GM18861 (cell line): ENCODE data around the gene EPB41L4A.
"Not testable (repeated sequence)": the region's sequence is repeated elsewhere in the genome, so short reads cannot be mapped to it uniquely, and the experiment has no call there.

ENCODE experiments used
- ATAC-seq: cut with Tn5 transposase; IDR thresholded peaks from one replicate; pipeline ENCODE4 v1.9.1; 2021; ENCODE audit not compliant: unreplicated experiment

EPB41L4A gene

GRCh38 chr5:112263469-112263868 is 155.6 kb downstream of the EPB41L4A start:
- no peak for ATAC-seq

DNA sequence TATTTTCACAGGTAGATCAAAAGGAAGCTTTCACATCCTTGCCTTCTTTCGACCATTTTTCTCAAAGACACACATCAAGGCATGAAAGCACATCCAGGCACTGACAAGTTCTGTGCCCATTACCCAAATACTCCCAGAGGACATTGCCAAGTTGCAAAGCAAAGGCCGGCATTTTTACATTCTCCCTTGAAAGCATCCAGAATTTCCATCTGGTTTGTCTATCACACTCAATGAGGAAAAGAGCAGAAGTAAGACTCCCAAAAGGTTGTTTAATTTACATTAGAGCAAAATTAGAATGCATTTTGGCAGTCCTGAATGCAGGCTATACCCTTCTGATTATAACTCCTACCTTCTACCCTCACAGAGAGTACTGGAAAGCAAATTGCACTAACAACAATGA is 160.5 kb downstream of the EPB41L4A start:
- no peak for ATAC-seq

DNA sequence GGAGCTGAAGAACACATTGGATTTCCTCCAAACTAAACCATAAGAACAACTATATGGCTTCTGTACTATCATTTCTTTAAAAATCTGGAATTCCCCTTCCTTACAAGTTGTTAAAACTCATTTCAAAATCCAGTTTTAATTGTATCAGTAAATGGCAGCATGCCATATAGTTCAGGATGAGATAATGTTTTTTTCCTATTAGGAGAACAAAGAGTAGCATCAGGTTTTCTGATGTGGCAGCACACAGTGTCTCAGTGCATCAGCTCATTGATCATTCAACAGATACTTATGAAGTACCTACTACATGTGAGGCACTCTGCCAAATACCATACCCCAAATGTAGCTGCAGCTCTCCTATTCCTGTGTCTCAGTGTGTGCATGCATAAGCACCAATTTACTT is 161.1 kb downstream of the EPB41L4A start:
- no peak for ATAC-seq

DNA sequence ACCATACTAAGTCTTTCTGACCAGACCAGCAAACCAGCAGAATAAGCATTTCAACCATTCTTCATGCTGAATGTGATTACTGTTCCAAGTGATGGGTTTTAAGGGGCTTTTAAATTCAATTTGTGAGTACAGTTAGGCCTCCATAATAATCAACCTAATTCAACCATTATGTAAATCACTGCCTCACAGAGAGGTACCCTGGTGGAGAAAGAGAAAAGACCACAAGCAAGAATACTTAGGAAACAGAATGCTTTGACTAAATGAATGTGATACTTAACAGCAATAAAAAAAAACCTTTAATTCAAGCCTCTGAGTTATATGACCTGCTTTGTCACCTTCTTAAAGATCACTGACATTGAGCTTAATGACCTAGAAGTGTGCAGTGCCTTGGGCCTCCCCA is 162.1 kb downstream of the EPB41L4A start:
- no peak for ATAC-seq

DNA sequence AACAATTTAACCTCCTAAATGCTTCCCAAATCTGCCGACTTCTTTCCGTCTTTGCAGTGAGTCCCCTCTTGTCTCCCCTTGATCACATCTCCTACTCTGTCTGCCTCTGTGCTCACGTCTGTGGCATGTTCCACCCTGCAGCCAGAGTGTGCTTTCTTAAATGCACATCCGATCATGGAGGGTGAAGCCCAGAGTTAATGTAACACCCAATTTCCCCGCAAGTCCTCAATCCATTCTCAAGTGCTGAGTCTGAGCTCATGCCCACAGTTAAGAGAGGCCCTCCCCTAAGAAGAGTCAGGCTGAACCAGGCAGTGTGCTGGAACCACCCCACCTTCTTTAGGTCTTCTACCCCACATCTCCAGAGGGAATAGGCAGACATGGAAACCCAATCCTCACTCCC is 164.8 kb downstream of the EPB41L4A start:
- ATAC-seq: no peak

GRCh38 chr5:112253478-112254250 is 165.4 kb downstream of the EPB41L4A start:
- no peak for ATAC-seq

- no peak for ATAC-seq
These were observed 168.5 kb downstream of the EPB41L4A start for GRCh38 chr5:112250551-112250950.

DNA sequence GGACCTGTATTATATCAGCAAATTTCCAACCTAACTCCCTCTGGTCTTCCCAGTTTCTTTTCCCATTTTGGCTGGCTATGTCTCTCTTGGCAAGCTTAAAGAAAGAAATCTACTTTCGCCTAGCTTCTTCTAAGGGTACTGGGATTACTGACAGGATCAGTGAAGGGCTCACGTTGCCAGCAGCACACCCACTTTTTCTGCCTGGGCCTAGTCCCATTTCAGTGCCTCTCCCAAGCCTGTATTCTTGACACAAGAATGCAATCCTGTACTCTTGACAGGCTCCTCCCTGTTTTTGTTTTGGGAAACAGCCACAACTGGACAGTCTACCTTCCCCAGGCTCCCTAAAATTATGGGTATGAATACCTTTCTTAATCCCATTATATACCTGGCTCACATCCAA is 170.5 kb downstream of the EPB41L4A start:
- ATAC-seq: no peak

GRCh38 chr5:112247960-112248359 is 171.1 kb downstream of the EPB41L4A start:
- no peak for ATAC-seq

GRCh38 chr5:112245656-112246055 is 173.4 kb downstream of the EPB41L4A start:
- ATAC-seq: no peak

- ATAC-seq: no peak
These were observed 179.1 kb downstream of the EPB41L4A start for GRCh38 chr5:112239996-112240395.

DNA sequence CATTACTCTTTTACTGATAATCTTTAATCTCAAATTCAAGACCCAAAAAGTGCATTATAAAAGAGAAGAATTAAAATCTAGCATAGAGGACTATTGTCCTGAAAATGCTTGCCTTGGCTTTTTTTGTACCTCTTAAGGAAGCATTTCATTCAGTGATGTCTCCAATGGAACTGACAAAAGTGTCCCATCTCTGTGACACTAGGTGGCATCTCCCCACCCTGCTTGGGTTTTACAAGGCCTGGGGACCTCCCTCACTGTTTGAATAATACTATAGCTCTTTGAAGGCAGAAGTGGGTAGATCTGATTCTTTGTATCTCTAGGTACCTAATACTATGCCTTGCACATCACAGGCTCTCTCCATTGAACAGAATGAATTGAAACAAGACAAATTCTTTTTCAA is 180.6 kb downstream of the EPB41L4A start:
- no peak for ATAC-seq

DNA sequence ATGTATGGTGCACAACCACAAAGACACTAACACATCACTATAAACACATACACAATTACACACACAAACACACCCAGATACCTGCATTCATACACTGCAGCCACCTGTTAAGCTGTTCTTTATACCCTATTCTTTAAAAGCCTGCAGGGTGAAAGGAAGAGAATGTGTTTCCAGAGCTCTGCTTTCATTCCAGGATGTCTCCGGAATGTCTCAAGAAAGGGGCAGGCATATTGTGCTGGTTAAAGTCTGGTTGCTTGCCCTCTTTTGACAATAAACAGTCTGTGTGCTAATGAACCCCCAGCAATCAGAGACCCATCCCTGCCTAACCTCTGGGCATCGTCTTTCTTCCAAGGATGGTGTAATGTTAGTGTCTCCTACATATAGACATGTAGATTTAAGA is 181.6 kb downstream of the EPB41L4A start:
- no peak for ATAC-seq

DNA sequence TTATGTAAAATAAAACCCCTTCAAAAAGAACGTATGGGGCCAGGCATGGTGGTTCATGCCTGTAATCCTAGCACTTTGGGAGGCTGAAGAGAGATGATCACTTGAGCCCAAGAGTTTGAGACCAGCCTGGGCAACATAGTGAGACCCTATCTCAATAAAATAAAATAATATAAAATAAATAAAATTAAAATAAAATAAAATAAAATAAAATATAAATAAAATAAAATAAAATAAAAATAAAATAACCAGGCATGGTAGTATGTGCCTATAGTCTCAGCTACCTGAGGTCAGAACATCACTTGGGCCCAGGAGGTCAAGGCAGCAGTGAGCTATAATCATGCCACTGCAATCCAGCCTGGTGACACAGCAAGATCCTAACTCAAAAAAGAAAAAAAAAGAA is 185.1 kb downstream of the EPB41L4A start:
- no peak for ATAC-seq

DNA sequence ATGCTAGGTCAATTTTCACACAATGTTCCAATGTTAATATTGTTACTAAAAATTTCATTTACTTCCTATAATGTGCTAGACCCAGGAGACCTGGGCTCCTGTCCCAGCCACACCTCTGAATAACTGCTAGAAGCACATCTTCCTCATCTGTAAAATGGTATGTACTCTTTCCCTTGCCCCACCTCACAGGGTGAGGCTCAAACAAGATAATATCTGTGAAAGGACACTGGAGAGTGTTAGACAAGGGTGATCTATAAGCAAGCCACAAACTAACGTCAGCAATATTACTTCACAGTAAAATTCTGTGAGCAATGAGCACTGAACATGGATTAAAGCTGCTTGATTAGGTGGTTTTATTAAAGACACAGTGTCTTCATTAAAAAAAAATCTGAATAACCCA is 186.4 kb downstream of the EPB41L4A start:
- ATAC-seq: no peak

DNA sequence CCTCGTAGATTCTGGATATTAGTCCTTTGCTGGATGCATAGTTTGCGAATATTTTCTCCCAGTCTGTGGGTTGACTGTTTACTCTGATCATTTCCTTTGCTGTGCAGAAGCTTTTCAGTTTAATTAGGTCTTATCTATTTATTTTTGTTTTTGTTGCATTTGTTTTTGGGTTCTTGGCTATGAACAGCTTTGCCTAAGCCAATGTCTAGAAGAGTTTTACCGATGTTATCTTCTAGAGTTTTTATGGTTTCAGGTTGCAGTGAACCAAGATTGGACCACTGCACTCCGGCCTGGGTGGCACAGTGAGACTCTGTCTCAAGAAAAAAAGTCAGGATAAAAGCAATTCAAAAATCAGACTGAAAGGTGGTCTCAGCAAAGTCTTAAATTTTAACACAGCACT is 188.5 kb downstream of the EPB41L4A start:
- no peak for ATAC-seq

DNA sequence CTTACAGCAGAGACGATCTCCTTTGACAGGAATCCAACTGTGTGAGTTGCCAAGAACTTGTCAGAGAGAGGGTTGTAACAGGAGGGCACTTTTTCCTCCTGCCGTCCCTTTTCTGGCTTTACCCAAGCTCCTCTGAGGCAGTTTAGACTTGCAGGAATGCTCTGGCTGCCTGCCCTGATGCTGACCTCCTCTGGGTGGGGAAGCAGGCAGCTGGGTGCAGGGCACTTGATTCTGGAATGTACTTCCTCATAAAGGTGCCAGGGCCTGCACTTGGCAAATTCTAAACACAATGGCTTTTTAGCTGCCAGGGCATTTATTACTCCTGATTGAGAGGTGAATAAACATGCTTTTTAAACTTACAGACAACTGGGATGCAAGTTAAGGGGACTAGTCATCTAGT is 190.4 kb downstream of the EPB41L4A start:
- no peak for ATAC-seq

DNA sequence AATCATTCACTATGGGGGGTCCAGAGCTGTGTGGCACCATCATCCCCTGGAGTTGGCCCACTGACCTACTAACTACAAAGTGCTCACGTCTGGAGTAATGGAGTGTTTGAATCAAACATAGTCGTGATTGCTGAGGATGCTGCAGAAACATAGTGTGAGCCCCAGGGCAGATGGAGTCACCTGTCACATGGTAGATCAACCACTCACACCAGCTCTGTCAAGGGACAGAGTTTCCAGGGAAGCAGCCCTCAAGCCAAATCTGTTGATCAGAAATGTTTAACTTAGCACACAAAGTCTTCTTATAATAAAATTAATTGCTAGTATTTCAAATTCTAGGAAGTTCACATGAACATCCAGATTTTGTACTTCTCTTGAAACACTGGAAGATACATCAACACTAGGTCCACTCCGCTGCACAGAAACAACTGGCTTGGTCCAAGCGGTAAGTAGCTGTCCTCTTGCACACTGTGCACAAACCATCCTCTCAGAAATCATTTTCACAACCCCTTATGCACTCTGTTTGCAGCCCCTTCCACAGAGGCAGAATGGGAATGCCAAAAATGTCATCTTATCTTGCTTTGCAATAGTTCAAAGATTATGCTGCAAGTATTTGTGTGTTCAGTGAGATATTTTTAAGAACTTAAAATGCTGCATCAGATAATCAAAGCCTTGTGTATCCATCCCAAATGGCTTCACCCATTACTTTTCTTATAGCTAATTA is 191.0 kb downstream of the EPB41L4A start:
- ATAC-seq: no peak

DNA sequence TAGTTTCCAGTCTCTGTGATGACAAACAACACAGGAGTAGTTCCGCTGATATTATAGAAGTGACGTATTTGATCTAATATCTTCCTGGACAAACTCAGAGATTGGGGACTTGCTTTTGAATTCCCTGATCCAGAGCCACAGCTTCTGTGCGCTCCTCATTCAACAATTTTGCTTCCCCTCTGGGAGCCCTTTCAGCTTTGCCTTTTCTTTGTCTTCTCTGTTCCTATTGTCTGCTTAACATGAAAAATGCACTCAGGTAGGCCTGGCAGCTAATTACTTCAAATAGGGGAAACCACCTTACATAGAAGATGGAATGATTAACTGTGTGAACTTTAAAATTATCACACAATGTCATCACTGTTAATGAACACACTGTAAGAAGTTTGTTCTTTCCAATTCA is 192.9 kb downstream of the EPB41L4A start:
- ATAC-seq: no peak

GRCh38 chr5:112222997-112223396 is 196.1 kb downstream of the EPB41L4A start:
- not testable (repeated sequence) for ATAC-seq

DNA sequence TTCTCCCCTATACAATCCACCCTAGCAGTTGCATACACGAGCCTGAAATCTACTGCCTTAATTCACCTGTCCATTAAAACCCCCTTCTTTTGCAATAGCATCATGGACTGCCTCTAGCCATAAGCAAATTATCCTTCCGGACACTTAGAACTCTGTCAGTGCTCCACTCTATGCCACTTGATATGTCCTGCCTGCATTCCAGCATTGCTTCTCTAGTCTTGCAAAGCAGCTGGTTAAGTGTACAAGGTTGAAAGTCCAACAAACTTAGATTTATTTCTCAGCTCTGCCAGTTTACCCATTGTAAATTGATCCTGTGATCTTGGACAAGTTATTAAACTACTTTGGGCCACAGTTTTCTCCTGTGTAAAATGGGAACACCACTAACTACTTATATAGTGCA is 197.9 kb downstream of the EPB41L4A start:
- ATAC-seq: no peak

GRCh38 chr5:112219000-112219399 is 200.1 kb downstream of the EPB41L4A start:
- ATAC-seq: no peak
